K562 (cell line): ENCODE results near the gene KTI12. TPM values are rescaled to one million over a fixed set of nuclear protein-coding genes. Genes with fewer than 3 reads are reported as not detected.

ENCODE experiments used
- CEBPG ChIP-seq, 3 experiments: fragments of 200-800 bp in 1 of 3; sonication (Bioruptor generic) in 1 of 3; sonication (generic) in 1 of 3; formaldehyde crosslinking in 1 of 3; IDR thresholded peaks in 2 of 3; conservative IDR thresholded peaks in 1 of 3; 2 replicates each; pipeline versions ENCODE4 v1.6.1 to v1.8.0; 2016 to 2022; ENCODE audit warnings: missing compliant biosample characterization in 2 of 3, missing genetic modification characterization in 2 of 3, mild to moderate bottlenecking in 1 of 3, missing genetic modification reagents in 1 of 3
- E2F6 ChIP-seq, 2 experiments: IDR thresholded peaks; 2 replicates each; pipeline ENCODE4 v1.6.1; 2011; ENCODE audit warnings: borderline replicate concordance in 1 of 2, control low read depth in 1 of 2, low read depth in 1 of 2, low read length in 1 of 2, mild to moderate bottlenecking in 1 of 2, mixed read lengths in 1 of 2, moderate library complexity in 1 of 2; ENCODE audit not compliant: insufficient read depth in 1 of 2, insufficient read length in 1 of 2, poor library complexity in 1 of 2, severe bottlenecking in 1 of 2; ENCODE audit errors: extremely low read depth in 1 of 2
- ETV1 ChIP-seq: fragments of 450-650 bp; conservative IDR thresholded peaks from 2 replicates; pipeline ENCODE4 v1.6.1; 2016; ENCODE audit warnings: missing genetic modification characterization, control low read depth, low read depth, missing compliant biosample characterization
- FUS ChIP-seq: fragments of 200-400 bp; formaldehyde crosslinking; optimal IDR thresholded peaks from 2 replicates; pipeline ENCODE3; 2017; ENCODE audit warnings: low read depth, low read length
- KAT8 ChIP-seq: fragments of 450-650 bp; IDR thresholded peaks from 2 replicates; pipeline ENCODE4 v1.6.1; 2016; ENCODE audit warnings: low read depth, mild to moderate bottlenecking
- MITF ChIP-seq: IDR thresholded peaks from 2 replicates; pipeline ENCODE4 v1.6.1; 2014; ENCODE audit warnings: antibody characterized with exemption
- NCOR1 ChIP-seq: fragments of 450-650 bp; IDR thresholded peaks from 2 replicates; pipeline ENCODE4 v1.6.1; 2016; ENCODE audit warnings: mild to moderate bottlenecking, moderate library complexity
- PHB2 ChIP-seq: fragments of 450-650 bp; IDR thresholded peaks from 2 replicates; pipeline ENCODE4 v1.6.1; 2017; ENCODE audit warnings: low read depth
- POLR2G ChIP-seq: fragments of 200-400 bp; formaldehyde crosslinking; IDR thresholded peaks from 2 replicates; pipeline ENCODE4 v1.6.1; 2017; ENCODE audit warnings: low read depth, mild to moderate bottlenecking, antibody characterized with exemption, low read length, moderate library complexity
- POLR3A ChIP-seq: IDR thresholded peaks from 2 replicates; pipeline ENCODE4 v1.6.1; 2011; ENCODE audit warnings: borderline replicate concordance, mild to moderate bottlenecking, moderate library complexity; ENCODE audit not compliant: insufficient read length, insufficient read depth; ENCODE audit errors: extremely low read depth
- PTRF ChIP-seq: fragments of 450-650 bp; IDR thresholded peaks from 2 replicates; pipeline ENCODE4 v1.6.1; 2016; ENCODE audit warnings: mild to moderate bottlenecking, missing genetic modification characterization, missing compliant biosample characterization
- RAD21 ChIP-seq, 2 experiments: fragments of 250-450 bp in 1 of 2; fragments of 450-650 bp in 1 of 2; sonication (Bioruptor Pico) in 1 of 2; formaldehyde crosslinking in 1 of 2; IDR thresholded peaks in 1 of 2; conservative IDR thresholded peaks in 1 of 2; 2 replicates each; pipeline versions ENCODE4 v1.4.0 to v1.8.0; 2020 to 2022; ENCODE audit warnings: mild to moderate bottlenecking in 2 of 2, moderate library complexity in 1 of 2
- RBM15 ChIP-seq: fragments of 200-400 bp; formaldehyde crosslinking; IDR thresholded peaks from 2 replicates; pipeline ENCODE4 v1.6.1; 2018; ENCODE audit warnings: mild to moderate bottlenecking, low read length, moderate library complexity; ENCODE audit not compliant: insufficient read depth
- SAFB ChIP-seq: fragments of 200-400 bp; formaldehyde crosslinking; IDR thresholded peaks from 2 replicates; pipeline ENCODE4 v1.6.1; 2017; ENCODE audit warnings: low read depth, low read length, borderline replicate concordance
- SOX6 ChIP-seq: fragments of 450-650 bp; IDR thresholded peaks from 2 replicates; pipeline ENCODE4 v1.6.1; 2014; ENCODE audit warnings: mild to moderate bottlenecking
- TARDBP ChIP-seq: fragments of 450-650 bp; IDR thresholded peaks from 2 replicates; pipeline ENCODE4 v1.6.1; 2016
- ZKSCAN3 ChIP-seq: fragments of 250-450 bp; sonication (Bioruptor Pico); IDR thresholded peaks from 2 replicates; pipeline ENCODE4 v1.4.0; 2020
- ZNF431 ChIP-seq: sonication (generic); formaldehyde crosslinking; IDR thresholded peaks from 2 replicates; pipeline ENCODE4 v1.8.0; 2022; ENCODE audit warnings: mild to moderate bottlenecking, missing genetic modification reagents
- ZNF561 ChIP-seq: fragments of 450-650 bp; formaldehyde crosslinking; conservative IDR thresholded peaks from 2 replicates; pipeline ENCODE4 v1.4.0; 2020; ENCODE audit warnings: mild to moderate bottlenecking, moderate library complexity
- ZNF780A ChIP-seq: fragments of 250-450 bp; sonication (Bioruptor Pico); IDR thresholded peaks from 2 replicates; pipeline ENCODE4 v1.5.0; 2021; ENCODE audit warnings: mild to moderate bottlenecking
- polyA plus RNA-seq, 8 experiments: library from polyadenylated mRNA; depleted of rRNA in 4 of 8; stranded (reverse) in 5 of 8; unstranded in 3 of 8; fragments of >200 nt; fragmentation: Nextera tagmentation in 2 of 8; fragmentation: Illumina TruSeq in 1 of 8; extraction: Ambion mirVana in 2 of 8; extraction: Trizol in 1 of 8; gene quantifications; 2 replicates each; pipeline versions ENCODE4 v1.2.1 to v1.2.3, GENCODE V29; 2011 to 2014; ENCODE audit warnings: inconsistent platforms in 1 of 8, missing spikeins in 1 of 8
- total RNA-seq, 7 experiments: library from RNA; depleted of rRNA in 6 of 7; stranded (reverse); fragments of >200 nt in 6 of 7; fragmentation: Illumina TruSeq in 2 of 7; extraction: Trizol in 2 of 7; gene quantifications; 2 replicates each; pipeline versions ENCODE4 v1.2.1 to v1.2.3, GENCODE V29; 2011 to 2021; ENCODE audit warnings: low replicate concordance in 1 of 7
- TF ChIP-seq, protein P1 (sequence below), 3 experiments: fragments of 200-800 bp in 1 of 3; fragments of 250-450 bp in 1 of 3; fragments of 450-650 bp in 1 of 3; sonication (Bioruptor Pico) in 1 of 3; sonication (Bioruptor generic) in 1 of 3; formaldehyde crosslinking in 1 of 3; IDR thresholded peaks; 2 replicates each; pipeline versions ENCODE4 v1.6.1 to v1.8.0; 2016 to 2022; ENCODE audit warnings: mild to moderate bottlenecking in 2 of 3, missing genetic modification characterization in 2 of 3, missing compliant biosample characterization in 1 of 3, moderate library complexity in 1 of 3

KTI12 gene
- total and polyA plus RNA-seq, 9 of the 15 experiments (the other 6 are each of a cell fraction or from before 2014, with no cell fraction given), result 3.1 to 22.8 (median 11.6) TPM

- TF ChIP-seq KAT8 (no peak), POLR3A (no peak), SOX6 (peak; percentile 10; the same call in 1 of the 2 replicates), ZKSCAN3 (no peak), ZNF431 (CRISPR knock-in tag) (peak; percentile 86), ZNF780A (CRISPR knock-in tag) (no peak), MITF (0 out of 2 replicates have a peak, but pooled peaks have one; percentile 31), PTRF (no peak), NCOR1 (no peak), POLR2G (peak; percentile 92), RAD21 (CRISPR knock-in tag; conservative IDR thresholded peaks at IDR 0.05 in 1 of 2, IDR thresholded peaks at IDR 0.05 in 1 of 2) (peak; percentile 25 to 31; a peak in 2 of 4 replicates), PHB2 (no peak), CEBPG (CRISPR knock-in tag; IDR thresholded peaks at IDR 0.05) (peak; percentile 98), CEBPG (tag; conservative IDR thresholded peaks at IDR 0.05 in 1 of 2, IDR thresholded peaks at IDR 0.05 in 1 of 2) (peak; percentile 100), SAFB (no peak), ETV1 (peak; percentile 74), TARDBP (peak; percentile 11; the same call in 1 of the 2 replicates), FUS (no peak), E2F6 (IDR thresholded peaks at IDR 0.05; ENCODE audit: borderline replicate concordance in 1 of 2, extremely low read depth in 1 of 2, insufficient read depth in 1 of 2, insufficient read length in 1 of 2, low read depth in 1 of 2, low read length in 1 of 2, poor library complexity in 1 of 2, severe bottlenecking in 1 of 2) (peak; percentile 43 to 52), RBM15 (no peak), ZNF561 (CRISPR knock-in tag) (no peak)
- TF ChIP-seq, protein P1, sequence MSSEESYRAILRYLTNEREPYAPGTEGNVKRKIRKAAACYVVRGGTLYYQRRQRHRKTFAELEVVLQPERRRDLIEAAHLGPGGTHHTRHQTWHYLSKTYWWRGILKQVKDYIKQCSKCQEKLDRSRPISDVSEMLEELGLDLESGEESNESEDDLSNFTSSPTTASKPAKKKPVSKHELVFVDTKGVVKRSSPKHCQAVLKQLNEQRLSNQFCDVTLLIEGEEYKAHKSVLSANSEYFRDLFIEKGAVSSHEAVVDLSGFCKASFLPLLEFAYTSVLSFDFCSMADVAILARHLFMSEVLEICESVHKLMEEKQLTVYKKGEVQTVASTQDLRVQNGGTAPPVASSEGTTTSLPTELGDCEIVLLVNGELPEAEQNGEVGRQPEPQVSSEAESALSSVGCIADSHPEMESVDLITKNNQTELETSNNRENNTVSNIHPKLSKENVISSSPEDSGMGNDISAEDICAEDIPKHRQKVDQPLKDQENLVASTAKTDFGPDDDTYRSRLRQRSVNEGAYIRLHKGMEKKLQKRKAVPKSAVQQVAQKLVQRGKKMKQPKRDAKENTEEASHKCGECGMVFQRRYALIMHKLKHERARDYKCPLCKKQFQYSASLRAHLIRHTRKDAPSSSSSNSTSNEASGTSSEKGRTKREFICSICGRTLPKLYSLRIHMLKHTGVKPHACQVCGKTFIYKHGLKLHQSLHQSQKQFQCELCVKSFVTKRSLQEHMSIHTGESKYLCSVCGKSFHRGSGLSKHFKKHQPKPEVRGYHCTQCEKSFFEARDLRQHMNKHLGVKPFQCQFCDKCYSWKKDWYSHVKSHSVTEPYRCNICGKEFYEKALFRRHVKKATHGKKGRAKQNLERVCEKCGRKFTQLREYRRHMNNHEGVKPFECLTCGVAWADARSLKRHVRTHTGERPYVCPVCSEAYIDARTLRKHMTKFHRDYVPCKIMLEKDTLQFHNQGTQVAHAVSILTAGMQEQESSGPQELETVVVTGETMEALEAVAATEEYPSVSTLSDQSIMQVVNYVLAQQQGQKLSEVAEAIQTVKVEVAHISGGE (CRISPR knock-in tag; IDR thresholded peaks at IDR 0.05), result peak in 1 of 3 experiments; percentile 18; a peak in 1 of 6 replicates
Measured at GRCh38 chr1:52055066-52055865, 21.7 kb upstream of the KTI12 start, which contains the start of gene TXNDC12 (continued).
